HFFc6 (cell line): Measurements from ENCODE around the gene CHST2. TPM values are rescaled to one million over a fixed set of nuclear protein-coding genes. Genes with fewer than 3 reads are reported as not detected.
A peak's percentile ranks its signal among the peaks of the same experiment; 100 is the strongest.

Experiments
- DNase-seq: peaks from one replicate; pipeline ENCODE4 v3.0.0-alpha.2; 2018
- H3K27ac Mint-ChIP-seq: 2 replicates; pipeline ENCODE4 v1.8.0; 2020; ENCODE audit warnings: mild to moderate bottlenecking, mixed read lengths
- H3K27me3 Mint-ChIP-seq: 2 replicates; pipeline ENCODE4 v1.8.0; 2021; ENCODE audit warnings: mild to moderate bottlenecking, moderate library complexity, mixed read lengths; ENCODE audit not compliant: insufficient read depth
- H3K36me3 Mint-ChIP-seq: 2 replicates; pipeline ENCODE4 v1.8.0; 2021; ENCODE audit warnings: low read depth, mixed read lengths
- H3K4me1 Mint-ChIP-seq: 2 replicates; pipeline ENCODE4 v1.8.0; 2020; ENCODE audit warnings: low read depth, mixed read lengths
- H3K4me3 Mint-ChIP-seq: 2 replicates; pipeline ENCODE4 v1.8.0; 2020; ENCODE audit warnings: mild to moderate bottlenecking, moderate library complexity, mixed read lengths
- H3K9me3 Mint-ChIP-seq: 2 replicates; pipeline ENCODE4 v1.8.0; 2020; ENCODE audit warnings: mild to moderate bottlenecking, mixed read lengths
- CTCF ChIP-seq: fragments of 200-600 bp; sonication (generic); IDR thresholded peaks from 2 replicates; pipeline ENCODE4 v1.5.0; 2021; ENCODE audit warnings: antibody characterized with exemption, mild to moderate bottlenecking
- total RNA-seq, 6 experiments: library from RNA; stranded (reverse); fragmentation: NEBNext Ultra II Directional; extraction: Animal tissue kit (Norgen Biotek cat#: 25700); gene quantifications; 2 replicates in 1 of 6; 3 replicates in 5 of 6; pipeline ENCODE4 v1.2.3, GENCODE V29; 2021

Gene CHST2
- total RNA-seq, 6 experiments from 2014 or later, result 2.6 to 4.3 (median 3.8) TPM

DNA sequence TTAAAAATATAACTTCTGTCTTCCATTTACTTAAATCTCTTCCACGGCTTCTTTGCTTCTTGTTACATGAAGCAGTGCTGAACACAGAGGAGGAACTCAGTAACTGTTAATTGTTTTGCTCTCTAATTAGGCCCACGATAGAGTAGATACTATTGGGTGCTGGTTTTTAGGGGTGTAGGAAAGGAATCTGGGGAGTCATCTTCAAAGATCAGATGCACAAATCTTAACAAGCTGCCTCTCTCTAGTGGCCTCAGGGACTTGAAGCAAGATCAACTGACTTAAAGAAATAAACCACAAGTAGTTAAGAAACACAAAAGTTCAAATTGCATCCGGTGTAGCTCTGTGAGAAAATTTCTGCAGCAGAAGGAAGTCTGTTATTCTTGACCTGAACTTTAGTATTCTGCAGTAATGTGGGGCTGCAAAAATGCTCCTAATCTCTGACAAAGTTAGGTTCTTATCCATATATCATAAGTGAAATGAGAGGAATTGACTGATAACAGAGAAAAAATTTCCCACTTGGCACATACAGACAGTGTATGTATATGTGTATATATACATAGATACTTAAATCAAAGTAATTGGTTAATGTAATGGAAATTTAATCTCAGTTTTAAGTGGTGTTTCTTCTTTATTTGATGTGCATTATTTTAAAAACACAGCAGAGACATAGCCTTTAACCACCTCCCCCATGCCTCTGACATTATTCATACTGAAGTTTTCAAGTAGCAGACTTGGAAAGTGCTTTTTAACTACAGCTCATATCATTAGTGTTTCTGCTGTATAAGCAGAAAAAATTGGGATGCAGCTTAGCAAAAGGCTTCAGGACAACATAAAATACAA lies 51.8 kb downstream of the CHST2 start:
- Mint-ChIP-seq H3K4me3 (peak overlapping the region; percentile 41), H3K27ac (peak overlapping the region; percentile 86)
- TF ChIP-seq CTCF, result no peak

GRCh38 chr3:143172062-143172794 lies 52.7 kb downstream of the CHST2 start:
- no peak for TF ChIP-seq CTCF
- Mint-ChIP-seq H3K27ac (peak overlapping the region; percentile 70), H3K27me3 (no peaks in the 10 kb centered on the region), H3K9me3 (peaks cover 6% of the 10 kb centered on the region), H3K4me1 (peaks cover 59% of the 10 kb centered on the region), H3K36me3 (peaks cover 8% of the 10 kb centered on the region), H3K4me3 (peak overlapping the region; percentile 45; the same call in 1 of the 2 replicates)
- DNase-seq, result no peak

More for the DNA sequence above, 51.8 kb downstream of the CHST2 start:
- H3K4me1 Mint-ChIP-seq, result peaks cover 62% of the 10 kb centered on the region
- peaks cover 8% of the 10 kb centered on the region for H3K36me3 Mint-ChIP-seq
- DNase-seq, result peak; percentile 67
- H3K9me3 Mint-ChIP-seq, result peaks cover 6% of the 10 kb centered on the region
- H3K27me3 Mint-ChIP-seq, result no peaks in the 10 kb centered on the region

GRCh38 chr3:143172795-143173145 lies 53.2 kb downstream of the CHST2 start:
- H3K36me3 Mint-ChIP-seq, result peaks cover 8% of the 10 kb centered on the region
- no peak overlapping the region for H3K27ac Mint-ChIP-seq
- no peak for TF ChIP-seq CTCF
- DNase-seq, result no peak
- no peak overlapping the region for H3K4me3 Mint-ChIP-seq
- peaks cover 6% of the 10 kb centered on the region for H3K9me3 Mint-ChIP-seq
- H3K4me1 Mint-ChIP-seq, result peaks cover 54% of the 10 kb centered on the region
- peaks cover 3% of the 10 kb centered on the region; the same call in 1 of the 2 replicates for H3K27me3 Mint-ChIP-seq

DNA sequence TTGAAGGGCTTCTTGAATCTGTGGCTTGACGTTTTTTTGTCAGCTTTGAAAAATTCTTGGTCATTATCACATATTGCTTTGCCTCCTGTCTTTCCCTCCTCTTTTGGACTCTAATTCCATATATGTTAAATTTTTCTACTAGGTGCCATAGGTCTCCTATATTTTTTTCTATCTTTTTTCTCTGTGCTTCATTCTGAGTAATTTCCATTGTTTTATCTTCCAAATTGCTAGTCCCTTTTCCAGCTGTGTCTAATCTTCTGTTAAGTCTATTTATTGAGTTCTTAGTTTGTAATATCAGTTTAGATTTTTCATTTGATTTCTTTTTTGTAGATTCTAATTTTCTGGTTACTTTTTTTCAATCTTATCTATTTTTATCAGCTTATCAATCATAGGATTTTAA lies 53.7 kb downstream of the CHST2 start:
- Mint-ChIP-seq H3K9me3 (peaks cover 6% of the 10 kb centered on the region), H3K27ac (no peak overlapping the region), H3K27me3 (peaks cover 3% of the 10 kb centered on the region; the same call in 1 of the 2 replicates), H3K4me3 (no peak overlapping the region), H3K4me1 (peaks cover 49% of the 10 kb centered on the region), H3K36me3 (peaks cover 8% of the 10 kb centered on the region)
- TF ChIP-seq CTCF, result no peak
- DNase-seq, result no peak

Other genes with a start within 250 kb of the CHST2 start
- 10 to 100 TPM in 4 of 6 experiments, 1 to 10 TPM in 1, under 1 TPM in 1; 0.74 to 17.3 (median 14.6) TPM for gene PCOLCE2, start 230.7 kb upstream of the CHST2 start, total RNA-seq
- gene PAQR9, start 156.1 kb upstream of the CHST2 start, total RNA-seq, result under 1 TPM in 4 of 6 experiments, not detected in 2; 0.11 to 0.30 (median 0.17) TPM
- gene U2SURP, start 118.2 kb upstream of the CHST2 start, total RNA-seq, result 10 to 100 TPM; 55.3 to 71.4 (median 67.1) TPM